ENCODE data around the gene WFDC1. TPM values are rescaled to one million over a fixed set of nuclear protein-coding genes. Genes with fewer than 3 reads are reported as not detected.

WFDC1 gene
- total and polyA plus RNA-seq, 7 donors = 0.32 to 1.2 (median 0.65) TPM; not detected in 1

GRCh38 chr16:84270531-84270930 lies 24.1 kb upstream of the WFDC1 start:
- intact Hi-C loops (cut with DNase I) = no loop called here
- H3K27ac ChIP-seq = no peak overlapping the region
- no peaks in the 10 kb centered on the region for H3K36me3 ChIP-seq (ENCODE audit: insufficient read depth in 1 of 2, low read depth in 1 of 2)
- ATAC-seq (no peak), DNase-seq (no peak)
- no peaks in the 10 kb centered on the region for H3K4me1 ChIP-seq
- H3K4me3 ChIP-seq = no peak overlapping the region
- 72 to 79% (median 77%) methylated on average over 10 of the region's 10 CpGs for WGBS, 3 donors
- H3K27me3 ChIP-seq (ENCODE audit: insufficient read depth in 3 of 3, low read length in 2 of 3) = peaks cover 0 to 9% (median 0%) of the 10 kb centered on the region in 3 donors
- H3K9me3 ChIP-seq = no peaks in the 10 kb centered on the region
- no peak for TF ChIP-seq CTCF (IDR thresholded peaks at IDR 0.05)

- WGBS, 3 donors = 77 to 82% (median 81%) methylated on average over 1 of the region's 1 CpG
- Histone ChIP-seq H3K36me3 (ENCODE audit: insufficient read depth in 1 of 2, low read depth in 1 of 2) (no peaks in the 10 kb centered on the region), H3K27me3 (ENCODE audit: insufficient read depth in 3 of 3, low read length in 2 of 3) (peaks cover 0 to 9% (median 0%) of the 10 kb centered on the region in 3 donors), H3K4me1 (no peaks in the 10 kb centered on the region), H3K9me3 (no peaks in the 10 kb centered on the region), H3K4me3 (no peak overlapping the region), H3K27ac (no peak overlapping the region)
- intact Hi-C loops (cut with DNase I) = no loop called here
- ATAC-seq (no peak), DNase-seq (no peak)
- no peak for TF ChIP-seq CTCF (IDR thresholded peaks at IDR 0.05)
These were observed 23.6 kb upstream of the WFDC1 start for GRCh38 chr16:84271037-84271436.

- no peak for DNase-seq
- H3K4me3 ChIP-seq = no peak overlapping the region
- no peaks in the 10 kb centered on the region for H3K4me1 ChIP-seq
- intact Hi-C loops (cut with DNase I) = no loop called here
- no peak overlapping the region for H3K27ac ChIP-seq
- H3K36me3 ChIP-seq (ENCODE audit: insufficient read depth in 1 of 2, low read depth in 1 of 2) = no peaks in the 10 kb centered on the region
- no peak for ATAC-seq
- no peaks in the 10 kb centered on the region for H3K9me3 ChIP-seq
- WGBS, 3 donors = 57 to 65% (median 57%) methylated on average over 4 of the region's 4 CpGs
- peaks cover 0 to 9% (median 0%) of the 10 kb centered on the region in 3 donors for H3K27me3 ChIP-seq (ENCODE audit: insufficient read depth in 3 of 3, low read length in 2 of 3)
- no peak for TF ChIP-seq CTCF (IDR thresholded peaks at IDR 0.05)
These were observed 22.8 kb upstream of the WFDC1 start for GRCh38 chr16:84271866-84272265.

GRCh38 chr16:84272740-84273320 lies 21.8 kb upstream of the WFDC1 start:
- Histone ChIP-seq H3K36me3 (ENCODE audit: insufficient read depth in 1 of 2, low read depth in 1 of 2) (no peaks in the 10 kb centered on the region), H3K4me3 (no peak overlapping the region), H3K9me3 (no peaks in the 10 kb centered on the region), H3K4me1 (no peaks in the 10 kb centered on the region), H3K27me3 (ENCODE audit: insufficient read depth in 3 of 3, low read length in 2 of 3) (peaks cover 0 to 9% (median 0%) of the 10 kb centered on the region in 3 donors), H3K27ac (no peak overlapping the region)
- TF ChIP-seq CTCF (IDR thresholded peaks at IDR 0.05) = no peak
- WGBS, 3 donors = 0 to 61% (median 34%) methylated on average over 1 of the region's 1 CpG
- ATAC-seq (no peak), DNase-seq (no peak)
- intact Hi-C loops (cut with DNase I) = no loop called here

- WGBS, 3 donors = 74 to 89% (median 87%) methylated on average over 9 of the region's 9 CpGs
- Histone ChIP-seq H3K4me1 (no peaks in the 10 kb centered on the region), H3K27me3 (ENCODE audit: insufficient read depth in 3 of 3, low read length in 2 of 3) (peaks cover 0 to 9% (median 0%) of the 10 kb centered on the region in 3 donors), H3K36me3 (ENCODE audit: insufficient read depth in 1 of 2, low read depth in 1 of 2) (no peaks in the 10 kb centered on the region), H3K9me3 (no peaks in the 10 kb centered on the region), H3K27ac (no peak overlapping the region), H3K4me3 (no peak overlapping the region)
- TF ChIP-seq CTCF (IDR thresholded peaks at IDR 0.05) = no peak
- ATAC-seq (no peak), DNase-seq (no peak)
- intact Hi-C loops (cut with DNase I) = no loop called here
These were observed 20.2 kb upstream of the WFDC1 start for GRCh38 chr16:84274515-84274914.
